HepG2 (cell line): ENCODE data around the gene ZNF174. TPM values are rescaled to one million over a fixed set of nuclear protein-coding genes. Genes with fewer than 3 reads are reported as not detected.

Source experiments
- FOXA1 ChIP-seq, 2 experiments: fragments of 450-650 bp in 1 of 2; sonication (generic) in 1 of 2; formaldehyde crosslinking in 1 of 2; IDR thresholded peaks; 2 replicates each; pipeline versions ENCODE4 v1.4.0 to v1.6.1; 2016 to 2020; ENCODE audit warnings: missing genetic modification reagents in 1 of 2
- GATA4 ChIP-seq: sonication (generic); IDR thresholded peaks from 2 replicates; pipeline ENCODE4 v1.6.1; 2016; ENCODE audit warnings: antibody characterized with exemption, low read depth, borderline replicate concordance
- GPN1 ChIP-seq: sonication (generic); formaldehyde crosslinking; IDR thresholded peaks from 2 replicates; pipeline ENCODE4 v1.5.1; 2020; ENCODE audit warnings: missing genetic modification reagents, borderline replicate concordance
- ZFAT ChIP-seq: sonication (generic); formaldehyde crosslinking; conservative IDR thresholded peaks from 2 replicates; pipeline ENCODE4 v1.8.1; 2023; ENCODE audit warnings: missing genetic modification reagents, inconsistent platforms
- ZKSCAN1 ChIP-seq: fragments of 150-350 bp; IDR thresholded peaks from 2 replicates; pipeline ENCODE4 v1.6.1; 2014; ENCODE audit warnings: low read length
- ZNF44 ChIP-seq: sonication (generic); formaldehyde crosslinking; IDR thresholded peaks from 2 replicates; pipeline ENCODE4 v1.5.1; 2020; ENCODE audit warnings: mild to moderate bottlenecking, missing genetic modification reagents
- ZNF543 ChIP-seq: sonication (generic); formaldehyde crosslinking; IDR thresholded peaks from 2 replicates; pipeline ENCODE4 v1.4.0; 2020; ENCODE audit warnings: mild to moderate bottlenecking, missing genetic modification reagents
- polyA plus RNA-seq, 8 experiments: library from polyadenylated mRNA; depleted of rRNA in 3 of 8; stranded (reverse) in 7 of 8; unstranded in 1 of 8; fragments of >200 nt; fragmentation: Illumina TruSeq in 4 of 8; extraction: Trizol in 4 of 8; gene quantifications; 2 replicates each; pipeline versions ENCODE4 v1.2.1 to v1.2.3, GENCODE V29; 2011 to 2016; ENCODE audit warnings: low read depth in 4 of 8, missing spikeins in 1 of 8, mixed read lengths in 1 of 8; ENCODE audit not compliant: insufficient read depth in 1 of 8
- total RNA-seq, 5 experiments: library from RNA; depleted of rRNA; stranded (reverse); fragments of >200 nt; fragmentation: Illumina TruSeq; extraction: Trizol; gene quantifications; 2 replicates each; pipeline ENCODE4 v1.2.3, GENCODE V29; 2016; ENCODE audit warnings: low read depth in 1 of 5
- TF ChIP-seq, protein P1 (sequence below): sonication (generic); formaldehyde crosslinking; IDR thresholded peaks from 2 replicates; pipeline ENCODE4 v1.4.0; 2020; ENCODE audit warnings: missing genetic modification reagents, mild to moderate bottlenecking, borderline replicate concordance
- TF ChIP-seq, protein P2 (sequence below): sonication (generic); formaldehyde crosslinking; IDR thresholded peaks from 2 replicates; pipeline ENCODE4 v1.5.1; 2020; ENCODE audit warnings: missing genetic modification reagents, mild to moderate bottlenecking, borderline replicate concordance
- TF ChIP-seq, protein P3 (sequence below): sonication (generic); formaldehyde crosslinking; IDR thresholded peaks from 2 replicates; pipeline ENCODE4 v1.4.0; 2020; ENCODE audit warnings: mild to moderate bottlenecking, missing genetic modification reagents
- TF ChIP-seq, protein P4 (sequence below): sonication (generic); formaldehyde crosslinking; conservative IDR thresholded peaks from 2 replicates; pipeline ENCODE4 v1.5.0; 2020; ENCODE audit warnings: missing genetic modification reagents
- TF ChIP-seq, protein P5 (sequence below): sonication (generic); formaldehyde crosslinking; IDR thresholded peaks from 2 replicates; pipeline ENCODE4 v1.4.0; 2020; ENCODE audit warnings: missing genetic modification reagents, borderline replicate concordance

The ZNF174 gene
- total and polyA plus RNA-seq, 2 of the 13 experiments (the other 11 are each of a cell fraction or from before 2014, with no cell fraction given) = 8.3 to 10.6 TPM

DNA sequence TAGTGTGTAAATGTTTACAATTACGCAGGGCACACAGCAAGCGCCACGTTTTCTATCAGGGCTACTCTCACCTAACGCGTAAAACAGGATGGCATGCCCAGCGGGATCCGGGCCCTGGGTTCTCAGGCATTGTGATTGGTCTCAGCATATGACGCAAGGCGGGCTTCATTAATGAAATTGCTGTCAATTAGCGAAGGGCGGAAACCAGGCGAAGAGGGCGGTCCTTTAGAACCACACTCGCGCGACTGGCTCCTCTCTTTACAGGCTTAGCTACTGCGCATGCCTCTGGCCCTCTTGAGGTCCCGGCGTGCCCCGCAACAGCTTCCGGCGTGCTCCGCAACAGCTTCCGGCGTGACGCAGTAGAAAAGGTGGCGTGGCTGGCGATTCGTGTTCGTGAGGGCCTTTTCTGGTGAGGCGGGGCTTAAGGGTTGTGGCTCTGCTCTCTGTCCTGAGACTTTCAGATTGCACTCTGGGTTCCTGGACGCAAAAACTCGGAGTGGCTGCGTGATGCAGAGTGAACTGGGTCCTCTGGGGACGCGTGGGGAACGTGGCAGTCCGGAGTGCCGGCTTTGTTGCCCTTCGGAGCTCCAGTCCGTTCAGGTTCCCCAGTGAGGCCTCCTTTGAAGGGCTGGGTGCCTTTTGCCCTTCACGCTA is 36.1 kb upstream of the ZNF174 start (continued):
- TF ChIP-seq, protein P1, sequence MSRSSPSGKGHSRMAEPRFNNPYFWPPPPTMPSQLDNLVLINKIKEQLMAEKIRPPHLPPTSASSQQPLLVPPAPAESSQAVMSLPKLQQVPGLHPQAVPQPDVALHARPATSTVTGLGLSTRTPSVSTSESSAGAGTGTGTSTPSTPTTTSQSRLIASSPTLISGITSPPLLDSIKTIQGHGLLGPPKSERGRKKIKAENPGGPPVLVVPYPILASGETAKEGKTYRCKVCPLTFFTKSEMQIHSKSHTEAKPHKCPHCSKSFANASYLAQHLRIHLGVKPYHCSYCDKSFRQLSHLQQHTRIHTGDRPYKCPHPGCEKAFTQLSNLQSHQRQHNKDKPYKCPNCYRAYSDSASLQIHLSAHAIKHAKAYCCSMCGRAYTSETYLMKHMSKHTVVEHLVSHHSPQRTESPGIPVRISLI = no peak
- TF ChIP-seq ZFAT (CRISPR knock-in tag) (no peak), GPN1 (CRISPR knock-in tag) (no peak), ZNF543 (CRISPR knock-in tag) (0 out of 2 replicates have a peak, but pooled peaks have one; percentile 35), GATA4 (0 out of 2 replicates have a peak, but pooled peaks have one; percentile 24), FOXA1 (IDR thresholded peaks at IDR 0.05) (no peak), FOXA1 (CRISPR knock-in tag; IDR thresholded peaks at IDR 0.05) (no peak), ZNF44 (CRISPR knock-in tag) (no peak), ZKSCAN1 (no peak)
- TF ChIP-seq, protein P2, sequence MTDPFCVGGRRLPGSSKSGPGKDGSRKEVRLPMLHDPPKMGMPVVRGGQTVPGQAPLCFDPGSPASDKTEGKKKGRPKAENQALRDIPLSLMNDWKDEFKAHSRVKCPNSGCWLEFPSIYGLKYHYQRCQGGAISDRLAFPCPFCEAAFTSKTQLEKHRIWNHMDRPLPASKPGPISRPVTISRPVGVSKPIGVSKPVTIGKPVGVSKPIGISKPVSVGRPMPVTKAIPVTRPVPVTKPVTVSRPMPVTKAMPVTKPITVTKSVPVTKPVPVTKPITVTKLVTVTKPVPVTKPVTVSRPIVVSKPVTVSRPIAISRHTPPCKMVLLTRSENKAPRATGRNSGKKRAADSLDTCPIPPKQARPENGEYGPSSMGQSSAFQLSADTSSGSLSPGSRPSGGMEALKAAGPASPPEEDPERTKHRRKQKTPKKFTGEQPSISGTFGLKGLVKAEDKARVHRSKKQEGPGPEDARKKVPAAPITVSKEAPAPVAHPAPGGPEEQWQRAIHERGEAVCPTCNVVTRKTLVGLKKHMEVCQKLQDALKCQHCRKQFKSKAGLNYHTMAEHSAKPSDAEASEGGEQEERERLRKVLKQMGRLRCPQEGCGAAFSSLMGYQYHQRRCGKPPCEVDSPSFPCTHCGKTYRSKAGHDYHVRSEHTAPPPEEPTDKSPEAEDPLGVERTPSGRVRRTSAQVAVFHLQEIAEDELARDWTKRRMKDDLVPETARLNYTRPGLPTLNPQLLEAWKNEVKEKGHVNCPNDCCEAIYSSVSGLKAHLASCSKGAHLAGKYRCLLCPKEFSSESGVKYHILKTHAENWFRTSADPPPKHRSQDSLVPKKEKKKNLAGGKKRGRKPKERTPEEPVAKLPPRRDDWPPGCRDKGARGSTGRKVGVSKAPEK (CRISPR knock-in tag) = no peak
- TF ChIP-seq, protein P3, sequence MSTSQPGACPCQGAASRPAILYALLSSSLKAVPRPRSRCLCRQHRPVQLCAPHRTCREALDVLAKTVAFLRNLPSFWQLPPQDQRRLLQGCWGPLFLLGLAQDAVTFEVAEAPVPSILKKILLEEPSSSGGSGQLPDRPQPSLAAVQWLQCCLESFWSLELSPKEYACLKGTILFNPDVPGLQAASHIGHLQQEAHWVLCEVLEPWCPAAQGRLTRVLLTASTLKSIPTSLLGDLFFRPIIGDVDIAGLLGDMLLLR = no peak
- TF ChIP-seq, protein P4, sequence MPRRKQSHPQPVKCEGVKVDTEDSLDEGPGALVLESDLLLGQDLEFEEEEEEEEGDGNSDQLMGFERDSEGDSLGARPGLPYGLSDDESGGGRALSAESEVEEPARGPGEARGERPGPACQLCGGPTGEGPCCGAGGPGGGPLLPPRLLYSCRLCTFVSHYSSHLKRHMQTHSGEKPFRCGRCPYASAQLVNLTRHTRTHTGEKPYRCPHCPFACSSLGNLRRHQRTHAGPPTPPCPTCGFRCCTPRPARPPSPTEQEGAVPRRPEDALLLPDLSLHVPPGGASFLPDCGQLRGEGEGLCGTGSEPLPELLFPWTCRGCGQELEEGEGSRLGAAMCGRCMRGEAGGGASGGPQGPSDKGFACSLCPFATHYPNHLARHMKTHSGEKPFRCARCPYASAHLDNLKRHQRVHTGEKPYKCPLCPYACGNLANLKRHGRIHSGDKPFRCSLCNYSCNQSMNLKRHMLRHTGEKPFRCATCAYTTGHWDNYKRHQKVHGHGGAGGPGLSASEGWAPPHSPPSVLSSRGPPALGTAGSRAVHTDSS (CRISPR knock-in tag) = no peak
- TF ChIP-seq, protein P5, sequence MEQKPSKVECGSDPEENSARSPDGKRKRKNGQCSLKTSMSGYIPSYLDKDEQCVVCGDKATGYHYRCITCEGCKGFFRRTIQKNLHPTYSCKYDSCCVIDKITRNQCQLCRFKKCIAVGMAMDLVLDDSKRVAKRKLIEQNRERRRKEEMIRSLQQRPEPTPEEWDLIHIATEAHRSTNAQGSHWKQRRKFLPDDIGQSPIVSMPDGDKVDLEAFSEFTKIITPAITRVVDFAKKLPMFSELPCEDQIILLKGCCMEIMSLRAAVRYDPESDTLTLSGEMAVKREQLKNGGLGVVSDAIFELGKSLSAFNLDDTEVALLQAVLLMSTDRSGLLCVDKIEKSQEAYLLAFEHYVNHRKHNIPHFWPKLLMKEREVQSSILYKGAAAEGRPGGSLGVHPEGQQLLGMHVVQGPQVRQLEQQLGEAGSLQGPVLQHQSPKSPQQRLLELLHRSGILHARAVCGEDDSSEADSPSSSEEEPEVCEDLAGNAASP (CRISPR knock-in tag) = no peak
